Posterior cingulate gyrus (tissue), 11 donors: Measurements from ENCODE around the gene ABTB1.
A peak's percentile ranks its signal among the peaks of the same experiment; 100 is the strongest.
"Not testable (repeated sequence)": the region's sequence is repeated elsewhere in the genome, so short reads cannot be mapped to it uniquely, and the experiment has no call there.

Source experiments
- DNase-seq, 10 donors: peaks; one replicate each; pipeline versions ENCODE4 v3.0.0 to v3.0.0-alpha.2; 2020 to 2021; ENCODE audit warnings: mixed read lengths in 3 of 10
- intact Hi-C: fragments of 100-400 bp; cut with DNase I; formaldehyde crosslinking; loops from one replicate; pipeline ENCODE4 v1.15.1; 2023

ABTB1 gene

DNA sequence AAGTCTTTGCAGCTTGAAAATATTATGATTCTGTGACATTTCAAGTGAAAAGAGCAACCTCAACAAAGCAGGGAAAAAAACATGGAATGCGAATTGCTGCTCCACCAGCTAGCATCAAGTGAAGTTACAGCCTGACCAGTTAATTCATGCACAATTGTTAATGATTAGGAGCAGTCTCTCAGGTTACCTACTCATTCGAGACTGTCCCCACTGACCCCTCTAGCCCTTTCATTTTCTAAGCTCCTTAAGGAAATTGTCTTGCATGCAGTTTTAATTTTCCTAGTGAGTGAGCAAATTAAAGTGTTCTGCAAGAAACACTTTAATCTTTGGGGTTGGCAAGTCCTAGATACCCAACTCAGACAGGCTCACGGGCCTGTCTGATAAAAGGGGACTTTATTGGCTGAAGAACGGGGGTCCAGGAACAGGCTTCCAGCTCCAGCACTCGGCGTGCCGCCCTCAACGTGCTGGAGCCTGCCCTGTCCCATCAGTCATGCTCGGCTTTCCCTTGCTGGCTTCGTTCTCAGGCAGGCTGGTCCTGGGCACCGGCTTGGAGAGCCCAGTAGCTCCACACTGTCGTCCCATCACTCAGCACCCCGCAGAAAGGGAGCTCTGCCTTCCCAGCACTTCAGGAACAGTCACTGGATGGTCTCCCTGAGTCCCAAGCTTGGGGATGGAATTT, 25.4 kb upstream of the ABTB1 start:
- intact Hi-C loops, result no loop called here
- DNase-seq, result peak in 2 of 10 donors; percentile 22 to 40

DNA sequence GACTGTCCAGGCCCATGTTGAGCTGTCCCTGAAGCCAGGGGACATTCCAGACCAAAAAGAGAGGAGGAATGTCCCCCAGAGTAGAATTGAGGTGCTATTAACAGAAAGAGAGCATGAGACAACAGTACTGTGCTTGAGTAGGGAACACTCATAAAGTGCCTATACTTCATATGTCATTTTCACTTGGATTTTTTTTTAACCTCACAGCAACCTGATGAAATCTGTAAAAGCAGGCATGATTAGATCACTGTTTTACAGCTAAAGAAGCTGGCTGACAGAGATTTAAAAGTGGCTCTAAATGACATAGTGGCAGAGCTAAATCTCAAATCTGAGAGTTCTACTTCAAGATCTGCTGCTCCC, 24.9 kb upstream of the ABTB1 start:
- intact Hi-C loops, result no loop called here

DNA sequence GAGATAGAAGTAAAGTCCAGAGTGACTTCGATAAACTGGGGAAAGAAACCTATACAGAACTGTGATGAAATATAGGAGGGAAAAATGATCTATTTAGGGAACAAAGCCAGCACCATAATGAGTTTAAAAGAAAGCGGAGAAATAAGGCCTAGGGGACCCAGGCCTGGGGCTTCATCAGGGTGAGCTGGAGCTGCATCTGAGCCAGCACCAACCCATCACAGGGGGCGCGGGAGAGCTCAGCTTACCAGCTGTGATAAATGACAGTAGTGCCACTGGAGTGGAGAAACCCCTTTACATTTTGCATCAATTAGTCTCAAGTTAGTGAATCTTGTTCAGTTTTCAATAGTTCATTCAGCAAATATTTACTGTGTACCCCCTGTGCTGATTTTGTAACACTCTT, 22.5 kb upstream of the ABTB1 start:
- intact Hi-C loops, result no loop called here
- DNase-seq, result peak in 1 of 10 donors; percentile 57

More for the DNA sequence above, 24.9 kb upstream of the ABTB1 start:
- DNase-seq, result no peak

DNA sequence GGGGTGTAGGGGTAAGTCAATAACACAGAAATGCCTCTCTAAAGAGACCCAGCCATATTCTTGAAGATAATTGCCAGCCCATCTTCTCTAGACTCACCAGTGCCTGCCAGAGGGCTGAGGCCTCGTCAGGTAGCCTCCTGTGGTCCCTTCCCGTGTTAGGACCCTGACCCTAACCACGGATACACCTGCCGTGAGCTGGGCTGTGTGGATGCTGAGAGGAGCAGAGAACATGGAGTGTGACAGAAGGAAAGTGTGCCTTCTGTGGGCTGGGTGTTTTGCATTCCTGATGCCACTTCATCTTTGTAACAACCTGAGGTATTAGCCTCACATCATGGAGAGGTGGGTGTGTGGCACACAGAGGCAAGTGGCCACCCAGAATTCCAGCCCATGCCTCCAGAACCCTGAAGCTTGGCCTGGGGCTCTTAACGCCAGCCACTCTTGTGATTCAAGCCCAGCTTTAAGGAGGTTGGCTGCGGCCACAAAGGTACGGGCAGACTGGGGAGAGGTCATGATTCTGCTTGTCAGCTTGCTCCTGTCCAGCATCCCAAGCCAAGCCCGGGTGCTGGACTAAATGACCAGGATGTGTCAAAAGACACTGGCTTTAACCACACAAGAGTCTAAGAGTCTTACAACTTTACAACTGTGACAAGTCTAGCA, 21.1 kb upstream of the ABTB1 start:
- intact Hi-C loops, result loop anchor here (1.0 kb wide), 1 partner anchor 320 kb away; no protein-coding TSS in a partner anchor
- DNase-seq, result peak in 2 of 10 donors; percentile 40 to 52

DNA sequence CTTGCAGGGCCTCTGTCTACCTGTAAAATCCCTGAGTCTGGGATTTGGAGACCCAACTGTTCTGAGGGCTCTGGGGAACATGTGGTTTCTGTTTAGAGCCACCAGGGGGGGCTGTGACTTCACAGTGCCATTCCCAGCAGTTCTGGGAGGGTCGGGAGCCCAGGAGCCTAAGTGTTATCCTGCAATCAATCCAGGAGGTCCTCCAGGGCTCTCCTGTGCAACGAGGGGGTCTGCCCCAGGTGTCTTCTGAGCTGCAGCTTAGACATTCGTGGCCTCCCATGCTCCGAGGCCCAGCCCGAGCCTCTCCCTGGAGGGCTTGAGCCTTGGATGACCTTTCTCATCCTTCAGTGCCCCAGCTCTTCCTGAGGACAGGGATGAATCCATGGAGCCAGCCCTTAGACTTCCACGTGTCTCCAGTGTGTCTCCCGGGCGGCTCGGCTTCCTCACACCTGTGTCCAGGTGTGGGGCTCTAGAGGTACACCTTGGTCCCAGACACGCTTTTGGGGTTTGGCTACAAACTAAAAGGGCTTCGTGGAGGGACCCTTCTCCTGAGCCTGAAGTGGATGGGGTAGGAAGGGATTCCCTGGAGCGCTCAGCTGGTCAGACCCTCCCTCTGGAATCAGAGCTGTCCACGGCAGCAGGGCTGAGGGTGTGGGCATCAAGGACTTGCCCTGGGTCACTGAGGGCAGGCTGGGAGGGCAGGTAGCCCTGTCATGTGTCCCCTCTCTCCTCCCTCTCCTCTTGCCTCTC, 20.3 kb upstream of the ABTB1 start:
- peak in 6 of 10 donors; percentile 48 to 93 (median 64) for DNase-seq
- intact Hi-C loops, result loop anchor here (1.0 kb wide), 1 partner anchor 319 kb away; no protein-coding TSS in a partner anchor

DNA sequence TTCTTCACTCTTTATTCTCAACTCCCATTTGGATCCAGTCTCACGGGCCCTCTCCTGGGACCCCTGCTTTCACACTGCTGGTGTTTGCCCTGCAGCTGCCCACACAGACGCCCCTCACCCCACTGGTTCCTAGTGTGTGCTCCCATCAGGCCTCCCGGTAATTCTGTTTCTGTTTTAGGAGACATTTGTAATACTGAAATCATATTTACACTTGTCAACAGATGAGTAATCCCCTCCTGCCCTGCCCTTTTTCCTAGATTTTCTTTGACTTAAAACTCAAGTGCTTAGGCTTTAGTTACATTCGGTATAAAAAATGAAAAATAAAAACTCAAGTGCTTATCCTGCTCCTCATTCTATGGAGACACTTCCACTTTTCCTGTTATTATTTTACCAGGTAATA, 18.4 kb upstream of the ABTB1 start:
- DNase-seq, result peak in 2 of 10 donors; percentile 18 to 25
- intact Hi-C loops, result no loop called here

DNA sequence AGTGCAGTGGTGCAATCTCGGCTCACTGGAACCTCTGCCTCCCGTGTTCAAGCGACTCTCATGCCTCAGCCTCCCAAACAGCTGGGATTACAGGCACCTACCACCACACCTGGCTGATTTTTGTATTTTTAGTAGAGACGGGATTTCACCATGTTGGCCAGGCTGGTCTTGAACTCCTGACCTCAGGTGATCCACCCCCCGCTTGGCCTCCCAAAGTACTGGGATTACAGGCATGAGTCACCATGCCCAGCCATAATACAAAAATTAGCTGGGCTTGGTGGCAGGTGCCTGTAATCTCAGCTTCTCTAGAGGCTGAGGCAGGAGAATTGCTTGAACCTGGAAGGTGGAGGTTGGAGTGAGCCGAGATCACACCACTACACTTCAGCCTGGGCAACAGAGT, 17.8 kb upstream of the ABTB1 start:
- peak in 1 of 10 donors; percentile 10 for DNase-seq
- intact Hi-C loops, result not testable (repeated sequence)

DNA sequence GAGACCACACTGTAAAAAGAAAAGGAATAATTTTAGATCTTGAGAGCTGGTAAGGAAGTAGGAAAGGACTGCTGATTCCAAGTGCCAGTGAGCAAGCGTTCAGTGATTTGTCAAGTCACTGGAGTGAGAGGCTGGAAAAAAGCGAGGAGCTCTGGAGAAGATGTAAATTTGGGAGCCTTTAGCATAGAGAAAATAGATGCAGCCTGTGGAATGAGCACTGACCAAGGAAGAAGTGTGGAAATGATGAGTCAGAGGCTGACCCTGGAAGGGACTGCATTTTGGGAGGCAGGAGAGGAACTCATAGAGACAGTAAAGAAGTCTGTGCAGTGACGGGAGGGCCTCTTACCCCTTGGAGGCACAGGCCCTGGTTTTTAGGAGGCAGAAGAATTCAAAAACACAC, 17.1 kb upstream of the ABTB1 start:
- DNase-seq, result peak in 2 of 10 donors; percentile 35
- intact Hi-C loops, result no loop called here

DNA sequence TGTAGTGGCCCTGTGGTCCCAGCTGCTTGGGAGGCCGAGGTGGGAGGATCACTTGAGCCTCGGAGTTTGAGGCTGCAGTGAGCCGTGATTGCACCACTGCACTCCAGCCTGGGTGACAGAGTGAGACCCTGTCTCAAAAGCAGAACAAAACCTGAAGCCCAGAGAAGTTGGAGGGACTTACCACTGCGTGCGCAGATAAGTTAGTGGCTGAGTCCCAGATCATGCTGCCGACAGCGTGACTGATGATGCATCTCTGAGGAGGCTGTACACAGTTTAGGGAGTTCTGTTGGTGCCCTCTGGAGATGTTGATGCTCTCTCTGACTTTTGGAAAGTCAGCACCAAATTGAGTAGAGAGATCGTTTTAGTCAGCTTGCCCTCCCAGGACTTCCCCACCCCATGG, 15.8 kb upstream of the ABTB1 start:
- DNase-seq, result peak in 2 of 10 donors; percentile 12
- intact Hi-C loops, result no loop called here

DNA sequence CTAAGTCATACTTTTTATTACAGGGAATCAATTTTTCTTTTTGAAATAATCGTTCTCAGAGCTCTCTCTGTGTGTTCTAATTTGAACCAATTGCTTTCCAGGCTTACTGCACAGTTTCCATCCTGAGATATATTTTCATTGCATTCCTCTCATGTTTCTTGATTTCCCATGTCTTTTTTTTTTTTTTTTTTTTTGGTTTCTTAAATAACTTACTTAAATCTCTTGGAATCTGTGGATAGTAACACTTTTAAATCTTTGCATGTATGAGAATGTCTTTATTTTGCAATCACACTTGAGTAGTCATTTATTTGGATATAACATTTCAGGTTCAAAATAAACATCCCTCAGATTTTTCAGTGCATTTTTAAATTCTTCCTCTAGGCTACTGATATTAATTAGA, 14.5 kb upstream of the ABTB1 start:
- intact Hi-C loops, result no loop called here
- DNase-seq, result no peak

DNA sequence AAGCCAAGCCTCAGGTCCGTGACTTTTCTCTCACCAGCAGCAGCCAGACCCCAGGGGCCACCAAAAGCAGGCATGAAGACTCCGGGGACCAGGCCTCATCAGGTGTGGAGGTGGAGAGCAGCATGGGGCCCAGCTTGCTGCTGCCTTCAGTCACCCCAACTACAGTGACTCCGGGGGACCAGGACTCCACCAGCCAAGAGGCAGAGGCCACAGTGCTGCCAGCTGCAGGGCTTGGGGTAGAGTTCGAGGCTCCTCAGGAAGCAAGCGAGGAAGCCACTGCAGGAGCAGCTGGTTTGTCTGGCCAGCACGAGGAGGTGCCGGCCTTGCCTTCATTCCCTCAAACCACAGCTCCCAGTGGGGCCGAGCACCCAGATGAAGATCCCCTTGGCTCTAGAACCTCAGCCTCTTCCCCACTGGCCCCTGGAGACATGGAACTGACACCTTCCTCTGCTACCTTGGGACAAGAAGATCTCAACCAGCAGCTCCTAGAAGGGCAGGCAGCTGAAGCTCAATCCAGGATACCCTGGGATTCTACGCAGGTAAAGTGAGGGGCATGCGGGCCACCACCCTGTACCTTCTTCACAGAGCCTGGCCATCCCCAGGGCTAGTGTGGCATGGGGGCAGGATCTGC, 12.0 kb upstream of the ABTB1 start:
- DNase-seq, result peak in 3 of 10 donors; percentile 42 to 59 (median 58)
- intact Hi-C loops, result no loop called here

DNA sequence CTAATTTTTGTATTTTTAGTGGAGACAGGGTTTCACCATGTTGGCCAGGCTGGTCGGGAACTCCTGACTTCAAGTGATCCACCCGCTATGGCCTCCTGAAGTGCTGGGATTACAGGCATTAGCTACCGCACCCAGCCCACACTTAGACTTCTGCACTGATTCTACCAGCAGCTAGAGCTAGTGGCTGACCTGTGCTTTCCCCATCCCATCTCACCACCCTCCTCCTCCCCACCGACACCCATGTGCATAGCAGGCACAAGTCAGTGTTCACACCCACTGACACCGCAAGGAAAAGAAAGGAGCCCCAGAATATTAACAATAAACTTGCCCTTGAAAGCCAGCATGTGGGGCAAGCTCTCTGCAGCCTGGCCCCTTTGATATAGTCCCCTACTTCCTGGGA, 11.2 kb upstream of the ABTB1 start:
- intact Hi-C loops, result no loop called here
- DNase-seq, result peak in 2 of 10 donors; percentile 8 to 33

DNA sequence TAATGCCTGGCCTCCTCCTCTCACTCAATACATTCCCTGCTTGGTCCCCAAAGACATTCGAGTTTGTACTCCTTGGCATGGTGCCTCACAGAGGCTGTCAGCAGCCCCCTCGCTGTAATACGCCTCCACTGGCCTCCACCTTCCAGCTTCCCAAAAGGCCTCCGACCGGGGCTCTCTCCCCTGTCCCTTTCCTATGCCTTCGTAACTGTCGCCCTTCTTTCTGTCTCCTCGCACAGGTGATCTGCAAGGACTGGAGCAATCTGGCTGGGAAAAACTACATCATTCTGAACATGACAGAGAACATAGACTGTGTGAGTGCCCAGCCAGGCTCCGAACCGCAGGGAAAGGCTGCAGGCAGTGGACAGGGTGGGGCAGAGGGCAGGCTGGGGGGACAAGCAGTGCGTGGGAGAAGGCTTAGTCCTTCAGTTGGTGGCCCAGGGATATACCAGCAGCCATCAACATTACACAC, 10.7 kb upstream of the ABTB1 start:
- intact Hi-C loops, result no loop called here
- peak in 3 of 10 donors; percentile 49 to 70 (median 55) for DNase-seq

DNA sequence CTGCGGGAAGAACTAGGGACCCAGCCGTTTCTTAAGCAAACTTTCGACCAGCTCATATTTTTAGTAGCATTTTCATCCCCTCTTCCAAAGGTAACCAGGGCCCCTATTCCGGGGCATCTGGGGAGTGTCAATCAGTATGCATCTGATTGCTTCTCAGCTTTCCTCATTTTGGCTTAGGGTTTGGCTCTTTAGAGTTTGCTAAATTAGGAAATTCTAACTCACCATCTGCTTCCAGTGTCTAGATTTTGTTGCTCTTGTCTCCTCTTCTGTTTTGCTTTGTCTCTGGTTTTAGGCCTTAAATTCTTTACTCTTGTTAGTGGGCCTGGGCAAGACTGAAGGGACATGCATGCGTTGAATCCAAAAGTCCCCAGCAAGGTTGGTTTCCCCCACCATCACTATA, 9.6 kb upstream of the ABTB1 start:
- intact Hi-C loops, result no loop called here

DNA sequence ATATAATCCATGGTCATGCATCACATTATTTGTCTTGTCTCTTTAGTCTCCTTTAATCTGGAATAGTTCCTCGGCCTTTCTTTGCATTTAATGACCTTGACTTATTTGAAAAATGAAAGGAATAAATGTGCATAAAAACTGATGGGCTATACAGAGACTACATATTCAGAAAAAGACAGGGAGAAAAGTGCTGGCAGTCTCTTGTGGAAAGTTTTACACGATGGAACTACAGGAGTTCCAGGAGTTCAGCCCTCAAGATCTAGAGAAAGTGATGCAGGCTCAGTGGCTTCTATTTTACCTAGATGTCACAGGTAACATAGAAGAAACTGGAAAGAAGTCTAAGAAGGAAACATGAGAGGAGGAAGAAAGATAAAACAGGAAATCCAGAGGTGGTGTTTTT, 7.6 kb upstream of the ABTB1 start:
- intact Hi-C loops, result no loop called here
- DNase-seq, result no peak

More for the DNA sequence above, 9.6 kb upstream of the ABTB1 start:
- peak in 2 of 10 donors; percentile 3 to 24 for DNase-seq

DNA sequence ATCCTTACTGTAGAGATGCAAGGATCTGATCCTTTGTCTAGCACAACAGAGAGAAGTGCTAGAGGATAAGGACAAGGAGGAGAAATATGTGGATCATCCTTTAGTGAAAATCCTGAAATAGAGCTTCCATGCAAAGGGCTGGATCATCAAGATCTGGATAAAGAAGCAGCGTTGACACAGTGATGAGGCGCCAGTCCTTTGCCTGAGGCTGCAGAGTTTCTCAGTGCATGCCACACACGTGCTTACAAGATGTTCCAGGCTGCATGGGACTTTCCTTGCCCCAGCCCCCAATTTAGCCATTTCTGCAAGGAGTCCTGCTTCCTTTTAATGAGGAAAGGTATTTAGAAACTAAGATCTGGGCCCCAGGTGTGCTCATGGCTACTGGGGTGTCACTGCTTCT, 7.2 kb upstream of the ABTB1 start:
- DNase-seq, result peak in 2 of 10 donors; percentile 29 to 34
- intact Hi-C loops, result no loop called here

DNA sequence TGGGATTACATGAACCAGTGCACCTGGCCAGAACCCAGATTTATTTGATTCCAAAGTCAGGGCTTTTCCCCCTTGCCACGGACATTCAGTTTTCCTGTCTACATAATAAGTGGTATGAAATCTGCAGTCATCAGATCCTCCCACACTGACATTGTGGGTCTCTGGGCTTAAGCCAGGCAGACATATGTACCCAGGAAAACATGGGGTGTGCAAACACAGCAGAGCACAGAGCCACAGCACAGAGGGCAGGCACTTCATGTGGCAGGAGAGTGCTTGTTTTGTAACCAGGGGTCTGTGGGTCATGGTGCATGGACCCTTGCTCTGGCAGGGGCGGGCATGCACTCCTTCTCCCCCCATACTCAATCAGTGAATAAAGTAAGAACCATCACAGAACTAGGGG, 6.1 kb upstream of the ABTB1 start:
- intact Hi-C loops, result no loop called here
- DNase-seq, result peak in 3 of 10 donors; percentile 27 to 70 (median 41)

DNA sequence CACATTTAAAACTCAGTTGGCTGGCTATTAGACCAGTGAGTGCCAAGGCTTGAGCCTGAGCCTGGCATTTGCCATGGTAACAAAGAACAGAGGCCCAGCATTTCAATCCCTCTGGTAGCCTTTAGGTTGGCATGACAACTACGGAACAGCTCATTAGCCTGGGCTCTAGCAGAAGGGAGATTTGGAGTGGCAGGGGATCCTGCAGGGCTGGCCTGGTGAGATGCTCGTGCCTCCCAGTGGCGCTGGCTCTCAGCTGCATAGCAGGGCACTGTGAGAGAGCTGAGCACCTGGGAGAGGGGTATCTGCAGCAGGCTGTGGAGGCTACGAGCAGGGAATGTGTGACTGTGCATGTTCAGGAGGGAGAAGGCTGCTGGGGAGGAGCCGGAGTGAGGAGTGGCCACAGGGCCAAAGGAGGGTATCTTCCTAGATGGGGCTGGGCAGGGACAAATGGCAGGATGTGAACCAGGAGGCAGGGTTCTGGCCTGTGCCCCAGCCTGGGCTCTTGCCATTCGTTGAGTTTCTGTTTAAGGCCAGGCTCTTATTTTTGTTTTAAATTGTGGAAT, 5.6 kb upstream of the ABTB1 start:
- intact Hi-C loops, result no loop called here
- peak in 7 of 10 donors; percentile 28 to 92 (median 70) for DNase-seq

DNA sequence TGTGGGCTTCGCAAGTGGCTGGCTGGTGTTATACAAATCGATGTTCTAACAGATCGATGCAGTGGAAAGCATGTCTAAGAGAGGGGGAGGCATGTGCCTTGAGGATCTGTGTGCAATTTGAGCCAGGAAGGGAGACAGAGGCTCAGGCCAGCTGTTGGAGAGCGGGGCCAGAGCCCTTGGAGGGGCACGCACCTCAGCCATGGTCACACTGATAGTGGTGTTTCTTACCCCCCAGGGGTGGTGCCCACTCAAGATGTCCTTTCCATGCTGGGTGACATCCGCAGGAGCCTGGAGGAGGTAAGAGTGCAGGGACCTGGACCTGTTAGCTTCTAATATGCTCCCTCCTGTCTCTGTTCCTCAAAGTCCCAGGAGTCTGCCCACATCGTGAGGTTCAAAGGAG, 3.8 kb upstream of the ABTB1 start:
- intact Hi-C loops, result no loop called here
- DNase-seq, result peak in 4 of 10 donors; percentile 5 to 56 (median 39)

DNA sequence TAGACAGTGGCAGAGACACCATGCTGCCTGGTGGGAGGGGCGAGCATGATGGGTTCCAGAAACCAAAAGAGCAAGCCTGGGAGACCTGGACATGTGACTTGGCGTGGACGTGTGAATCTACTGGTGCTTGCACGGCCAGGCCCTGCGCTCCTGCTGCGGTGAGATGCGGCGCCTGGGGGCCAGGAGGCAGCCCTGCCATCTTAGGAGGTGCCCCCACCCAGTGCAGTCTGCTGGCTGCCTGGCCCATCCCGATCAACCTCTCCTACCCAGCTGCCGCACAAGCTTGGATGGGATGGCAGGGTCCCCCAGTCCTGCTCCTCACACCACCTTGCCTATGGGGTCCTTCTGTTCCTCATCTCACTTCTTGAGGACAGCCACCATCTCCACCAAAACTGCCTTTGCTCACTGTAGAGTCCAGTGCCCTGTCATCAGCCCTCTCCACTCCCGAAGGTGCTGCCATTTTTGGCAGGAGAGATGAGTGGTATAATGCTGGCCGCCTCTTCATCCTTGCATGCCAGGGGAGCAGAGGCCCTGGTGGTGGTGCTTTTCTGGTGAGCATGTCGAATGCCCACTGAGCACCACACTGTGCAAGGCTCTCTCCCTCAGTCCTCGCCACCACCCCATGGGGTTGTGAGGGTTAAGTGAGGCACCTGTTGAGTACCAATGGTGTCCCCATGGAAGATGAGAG, 3.1 kb upstream of the ABTB1 start:
- DNase-seq, result peak in 4 of 10 donors; percentile 6 to 71 (median 53)
- intact Hi-C loops, result no loop called here
